IMR-90 (cell line): ENCODE data around the gene RPL10. TPM values are rescaled to one million over a fixed set of nuclear protein-coding genes. Genes with fewer than 3 reads are reported as not detected.

Experiments
- ATAC-seq: fragments of 200-7000 bp; cut with Tn5 transposase; 2 replicates; pipeline ENCODE4 v1.9.1; 2020; ENCODE audit warnings: low read depth, mild to moderate bottlenecking, moderate library complexity
- BruUV-seq: library from RNA; stranded (reverse); fragments of 400-500 nt; replicated peaks from 2 replicates; lab custom pipeline; 2021; lab: Mats Ljungman, UMichigan
- CTCF ChIA-PET: fragments of 300-600 bp; formaldehyde crosslinking; extraction: SDS; loops from one replicate; lab custom pipeline; 2021; ENCODE audit warnings: antibody characterized with exemption; lab: Yijun Ruan, JAX
- POLR2A ChIA-PET: fragments of 300-600 bp; sonication (Branson Sonifier 250); formaldehyde crosslinking; loops from one replicate; lab custom pipeline; 2022; ENCODE audit warnings: antibody characterized with exemption; ENCODE audit not compliant: unreplicated experiment; lab: Charles Lee
- DNase-seq: peaks from one replicate; pipeline ENCODE4 v3.0.0; 2013
- H2AFZ ChIP-seq: replicated peaks from 2 replicates; pipeline ENCODE3; 2013; ENCODE audit warnings: low read length, mild to moderate bottlenecking; ENCODE audit not compliant: poor library complexity
- H2AK5ac ChIP-seq: 2 replicates; pipeline ENCODE4 v1.6.1; 2013; ENCODE audit warnings: low read depth, low read length, inconsistent platforms
- H2AK9ac ChIP-seq: replicated peaks from 2 replicates; pipeline ENCODE3; 2013; ENCODE audit warnings: mild to moderate bottlenecking, low read depth, low read length, moderate library complexity; ENCODE audit not compliant: poor library complexity
- H2BK120ac ChIP-seq: 2 replicates; pipeline ENCODE4 v1.6.1; 2013; ENCODE audit warnings: low read depth, low read length, inconsistent platforms
- H2BK15ac ChIP-seq: 3 replicates; pipeline ENCODE4 v1.6.1; 2013; ENCODE audit warnings: low read depth, low read length, inconsistent platforms
- H2BK20ac ChIP-seq: 2 replicates; pipeline ENCODE4 v1.6.1; 2013; ENCODE audit warnings: low read depth, mild to moderate bottlenecking, inconsistent platforms, low read length, moderate library complexity
- H2BK5ac ChIP-seq: 2 replicates; pipeline ENCODE4 v1.6.1; 2013; ENCODE audit warnings: mild to moderate bottlenecking, low read depth, low read length, inconsistent platforms; ENCODE audit not compliant: poor library complexity, severe bottlenecking
- H3K14ac ChIP-seq: replicated peaks from 2 replicates; pipeline ENCODE4 v1.6.1; 2013; ENCODE audit warnings: low read depth, low read length, inconsistent platforms
- H3K18ac ChIP-seq: 2 replicates; pipeline ENCODE4 v1.6.1; 2013; ENCODE audit warnings: low read depth, low read length, control low read depth
- H3K23ac ChIP-seq: 2 replicates; pipeline ENCODE4 v1.6.1; 2013; ENCODE audit warnings: low read depth, low read length, inconsistent platforms
- H3K27ac ChIP-seq: 2 replicates; pipeline ENCODE4 v1.5.1; 2013; ENCODE audit warnings: mild to moderate bottlenecking, control low read depth, low read length; ENCODE audit not compliant: insufficient read depth
- H3K27me3 ChIP-seq: 2 replicates; pipeline ENCODE4 v1.6.1; 2013; ENCODE audit warnings: low read length; ENCODE audit not compliant: control insufficient read depth, insufficient read depth
- H3K36me3 ChIP-seq: 2 replicates; pipeline ENCODE4 v1.6.1; 2013; ENCODE audit warnings: low read length, mixed read lengths; ENCODE audit not compliant: control insufficient read depth, insufficient read depth
- H3K4ac ChIP-seq: 2 replicates; pipeline ENCODE4 v1.6.1; 2013; ENCODE audit warnings: low read depth, low read length, inconsistent platforms
- H3K4me1 ChIP-seq: 2 replicates; pipeline ENCODE4 v1.6.1; 2013; ENCODE audit warnings: low read length, mixed read lengths; ENCODE audit not compliant: control insufficient read depth, insufficient read depth
- H3K4me2 ChIP-seq: 2 replicates; pipeline ENCODE4 v1.6.1; 2013; ENCODE audit warnings: low read depth, mild to moderate bottlenecking, control low read depth, low read length, moderate library complexity
- H3K4me3 ChIP-seq: 2 replicates; pipeline ENCODE4 v1.5.1; 2013; ENCODE audit warnings: low read depth, mild to moderate bottlenecking, control low read depth, low read length, moderate library complexity; ENCODE audit not compliant: insufficient read depth
- H3K56ac ChIP-seq: 2 replicates; pipeline ENCODE4 v1.6.1; 2013; ENCODE audit warnings: low read length, inconsistent platforms; ENCODE audit not compliant: insufficient read depth; ENCODE audit errors: extremely low read depth
- H3K79me1 ChIP-seq, 2 experiments: 2 replicates each; pipeline ENCODE4 v1.6.1; 2013; ENCODE audit warnings: low read length in 2 of 2, inconsistent platforms in 1 of 2, low read depth in 1 of 2
- H3K9ac ChIP-seq: 2 replicates; pipeline ENCODE4 v1.6.1; 2013; ENCODE audit warnings: low read depth, low read length, control low read depth
- H3K9me1 ChIP-seq: 2 replicates; pipeline ENCODE4 v1.6.1; 2013; ENCODE audit warnings: low read length, inconsistent platforms; ENCODE audit not compliant: insufficient read depth
- H3K9me3 ChIP-seq: 2 replicates; pipeline ENCODE4 v1.6.1; 2013; ENCODE audit warnings: low read length; ENCODE audit not compliant: control insufficient read depth, insufficient read depth
- H4K20me1 ChIP-seq: 2 replicates; pipeline ENCODE4 v1.6.1; 2013; ENCODE audit warnings: low read length, inconsistent platforms; ENCODE audit not compliant: insufficient read depth
- H4K5ac ChIP-seq: 2 replicates; pipeline ENCODE4 v1.6.1; 2013; ENCODE audit warnings: mild to moderate bottlenecking, low read depth, low read length, control low read depth
- H4K8ac ChIP-seq, 2 experiments: 2 replicates each; pipeline ENCODE4 v1.6.1; 2013; ENCODE audit warnings: low read depth in 2 of 2, low read length in 2 of 2, control low read depth in 1 of 2, inconsistent platforms in 1 of 2
- H4K91ac ChIP-seq: 2 replicates; pipeline ENCODE4 v1.6.1; 2013; ENCODE audit warnings: low read depth, low read length, inconsistent platforms; ENCODE audit not compliant: insufficient read depth
- BHLHE40 ChIP-seq: fragments of 150-350 bp; IDR thresholded peaks from 2 replicates; pipeline ENCODE4 v1.6.1; 2016; ENCODE audit warnings: mild to moderate bottlenecking, low read depth, low read length
- CEBPB ChIP-seq: IDR thresholded peaks from 2 replicates; pipeline ENCODE4 v1.6.1; 2012; ENCODE audit warnings: low read depth, low read length, improper control_type of control experiment
- CHD1 ChIP-seq: IDR thresholded peaks from 2 replicates; pipeline ENCODE4 v1.6.1; 2012; ENCODE audit warnings: low read depth, low read length, improper control_type of control experiment
- FOS ChIP-seq: fragments of 150-350 bp; IDR thresholded peaks from 2 replicates; pipeline ENCODE4 v1.6.1; 2016; ENCODE audit warnings: low read depth, low read length
- MAFK ChIP-seq: IDR thresholded peaks from 2 replicates; pipeline ENCODE4 v1.6.1; 2012; ENCODE audit warnings: low read depth, low read length, improper control_type of control experiment
- MAZ ChIP-seq: IDR thresholded peaks from 2 replicates; pipeline ENCODE4 v1.6.1; 2012; ENCODE audit warnings: low read depth, mild to moderate bottlenecking, low read length, improper control_type of control experiment, moderate library complexity, borderline replicate concordance
- MXI1 ChIP-seq: IDR thresholded peaks from 2 replicates; pipeline ENCODE4 v1.6.1; 2012; ENCODE audit warnings: low read depth, mild to moderate bottlenecking, low read length, moderate library complexity, borderline replicate concordance
- POLR2A ChIP-seq: IDR thresholded peaks from 2 replicates; pipeline ENCODE4 v1.6.1; 2012; ENCODE audit warnings: mild to moderate bottlenecking, low read depth, low read length
- SMC3 ChIP-seq: fragments of 150-350 bp; IDR thresholded peaks from 2 replicates; pipeline ENCODE4 v1.6.1; 2016; ENCODE audit warnings: low read depth, mild to moderate bottlenecking, antibody characterized with exemption, low read length, moderate library complexity
- WGBS, 2 experiments: methylation state at CpG; one replicate each; pipeline versions ENCODE4 v1.1.5 to v1.1.7; 2013; ENCODE audit warnings: missing lambda C conversion rate in 2 of 2; ENCODE audit not compliant: insufficient read length in 1 of 2; ENCODE audit errors: extremely low coverage in 2 of 2; 5-methylcytosine and 5-hydroxymethylcytosine counted together
- dilution Hi-C: fragments of 300-500 bp; cut with HindIII; formaldehyde crosslinking; loops from one replicate; pipeline ENCODE4 v1.14.3; 2018; ENCODE audit warnings: low sequenced_read_pairs; ENCODE audit not compliant: unreplicated experiment
- in situ Hi-C: fragments of 300-500 bp; cut with MboI; formaldehyde crosslinking; loops from 3 replicates; pipeline ENCODE4 v1.14.3; 2019; ENCODE audit warnings: low sequenced_read_pairs, inconsistent platforms, mixed read lengths
- intact Hi-C: fragments of 100-400 bp; cut with micrococcal nuclease; formaldehyde crosslinking; loops from 2 replicates; pipeline ENCODE4 v1.10.0; 2022
- polyA plus RNA-seq, 3 experiments: library from polyadenylated mRNA; depleted of rRNA; stranded (reverse); fragments of >200 nt; gene quantifications; 2 replicates each; pipeline ENCODE4 v1.2.3, GENCODE V29; 2012; ENCODE audit warnings: low replicate concordance in 1 of 3
- total RNA-seq: library from RNA; depleted of rRNA; stranded (reverse); fragments of >200 nt; gene quantifications from 2 replicates; pipeline ENCODE4 v1.2.3, GENCODE V29; 2012
- TF ChIP-seq, protein P1 (sequence below): fragments of 150-350 bp; IDR thresholded peaks from 2 replicates; pipeline ENCODE4 v1.6.1; 2016; ENCODE audit warnings: low read depth, mild to moderate bottlenecking, low read length, moderate library complexity, borderline replicate concordance
- TF ChIP-seq, protein P2 (sequence below): conservative IDR thresholded peaks from 2 replicates; pipeline ENCODE4 v1.5.1; 2012; ENCODE audit warnings: mild to moderate bottlenecking, low read depth, low read length, improper control_type of control experiment

Gene RPL10
- total and polyA plus RNA-seq, 2 of the 4 experiments (the other 2 are of a cell fraction): 1,582 to 7,467 TPM

DNA sequence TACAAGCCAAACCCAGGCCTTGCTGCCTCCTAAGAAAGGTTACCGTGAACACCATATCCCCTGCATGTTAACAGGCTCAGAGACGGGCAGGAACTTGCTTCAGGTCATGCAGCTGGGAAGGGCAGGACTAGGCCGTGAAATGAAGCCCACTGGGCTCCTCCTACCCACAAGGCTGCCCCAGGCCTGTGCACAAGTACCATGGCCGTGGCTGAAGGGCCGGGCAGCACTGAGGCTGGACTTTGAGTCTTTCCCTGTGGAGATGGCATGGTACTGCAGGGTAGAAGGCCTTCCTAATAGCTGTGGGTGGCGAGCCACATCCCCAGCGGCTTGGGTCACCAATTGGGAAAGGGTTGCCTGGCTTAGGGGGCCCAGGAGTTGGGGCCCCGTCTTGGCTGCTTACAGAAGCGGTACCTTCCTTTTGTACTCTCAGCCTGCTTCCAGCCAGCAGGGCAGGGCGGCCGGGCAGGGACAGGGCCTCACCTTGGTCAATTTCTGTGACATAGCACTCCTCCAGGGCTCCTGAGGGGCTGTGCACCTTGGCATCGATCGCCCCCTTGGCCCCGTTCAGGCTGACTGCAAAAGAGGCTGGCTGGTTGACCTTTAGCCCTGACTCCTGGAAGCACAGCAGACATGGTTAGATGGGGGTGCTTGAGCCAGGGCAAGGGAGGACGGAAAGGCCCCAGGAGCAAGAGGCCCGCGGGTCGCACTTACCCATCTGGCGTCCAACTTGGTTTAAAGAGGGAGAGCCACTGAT is 47.6 kb upstream of the RPL10 start:
- ChIA-PET CTCF (no interaction called here), POLR2A (no interaction called here)
- no peak overlapping the region for H3K27ac ChIP-seq
- H3K18ac ChIP-seq: no peak overlapping the region
- H2BK5ac ChIP-seq: no peak overlapping the region
- H2BK15ac ChIP-seq: no peak overlapping the region
- peaks cover 76% of the 10 kb centered on the region for H3K36me3 ChIP-seq
- no peak for DNase-seq
- WGBS, 2 experiments: 69% methylated on average over 7 of the region's 19 CpGs; no CpG with 5 or more reads in 1 of the 2 experiments
- peak overlapping the region; percentile 63 for H2AK9ac ChIP-seq
- H3K4me3 ChIP-seq: no peak overlapping the region
- H4K5ac ChIP-seq: no peak overlapping the region
- no peak for ATAC-seq
- no peak overlapping the region for H3K56ac ChIP-seq
- H3K4me2 ChIP-seq: no peak overlapping the region
- no TSS peak for BruUV-seq
- H3K9ac ChIP-seq: no peak overlapping the region
- no peaks in the 10 kb centered on the region for H3K9me1 ChIP-seq
- no peak overlapping the region for H2AK5ac ChIP-seq
- intact Hi-C loops (no loop called here), dilution Hi-C loops (no loop called here), in situ Hi-C loops (no loop called here)
- H2AFZ ChIP-seq: no peak overlapping the region
- H4K8ac ChIP-seq: no peak overlapping the region
- H3K14ac ChIP-seq: no peak overlapping the region
- H3K4me1 ChIP-seq: no peaks in the 10 kb centered on the region
- H3K9me3 ChIP-seq: no peaks in the 10 kb centered on the region; the same call in 1 of the 2 replicates
- TF ChIP-seq, protein P1, sequence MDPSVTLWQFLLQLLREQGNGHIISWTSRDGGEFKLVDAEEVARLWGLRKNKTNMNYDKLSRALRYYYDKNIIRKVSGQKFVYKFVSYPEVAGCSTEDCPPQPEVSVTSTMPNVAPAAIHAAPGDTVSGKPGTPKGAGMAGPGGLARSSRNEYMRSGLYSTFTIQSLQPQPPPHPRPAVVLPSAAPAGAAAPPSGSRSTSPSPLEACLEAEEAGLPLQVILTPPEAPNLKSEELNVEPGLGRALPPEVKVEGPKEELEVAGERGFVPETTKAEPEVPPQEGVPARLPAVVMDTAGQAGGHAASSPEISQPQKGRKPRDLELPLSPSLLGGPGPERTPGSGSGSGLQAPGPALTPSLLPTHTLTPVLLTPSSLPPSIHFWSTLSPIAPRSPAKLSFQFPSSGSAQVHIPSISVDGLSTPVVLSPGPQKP: no peak
- TF ChIP-seq SMC3 (no peak), FOS (no peak), POLR2A (no peak), MAZ (no peak), MAFK (no peak), CHD1 (no peak), BHLHE40 (no peak), CEBPB (no peak), MXI1 (no peak)
- TF ChIP-seq, protein P2, sequence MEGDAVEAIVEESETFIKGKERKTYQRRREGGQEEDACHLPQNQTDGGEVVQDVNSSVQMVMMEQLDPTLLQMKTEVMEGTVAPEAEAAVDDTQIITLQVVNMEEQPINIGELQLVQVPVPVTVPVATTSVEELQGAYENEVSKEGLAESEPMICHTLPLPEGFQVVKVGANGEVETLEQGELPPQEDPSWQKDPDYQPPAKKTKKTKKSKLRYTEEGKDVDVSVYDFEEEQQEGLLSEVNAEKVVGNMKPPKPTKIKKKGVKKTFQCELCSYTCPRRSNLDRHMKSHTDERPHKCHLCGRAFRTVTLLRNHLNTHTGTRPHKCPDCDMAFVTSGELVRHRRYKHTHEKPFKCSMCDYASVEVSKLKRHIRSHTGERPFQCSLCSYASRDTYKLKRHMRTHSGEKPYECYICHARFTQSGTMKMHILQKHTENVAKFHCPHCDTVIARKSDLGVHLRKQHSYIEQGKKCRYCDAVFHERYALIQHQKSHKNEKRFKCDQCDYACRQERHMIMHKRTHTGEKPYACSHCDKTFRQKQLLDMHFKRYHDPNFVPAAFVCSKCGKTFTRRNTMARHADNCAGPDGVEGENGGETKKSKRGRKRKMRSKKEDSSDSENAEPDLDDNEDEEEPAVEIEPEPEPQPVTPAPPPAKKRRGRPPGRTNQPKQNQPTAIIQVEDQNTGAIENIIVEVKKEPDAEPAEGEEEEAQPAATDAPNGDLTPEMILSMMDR: no peak
- H4K91ac ChIP-seq: no peak overlapping the region
- no peak overlapping the region for H2BK120ac ChIP-seq
- no peak overlapping the region for H3K23ac ChIP-seq
- no peaks in the 10 kb centered on the region for H3K27me3 ChIP-seq
- H2BK20ac ChIP-seq: no peak overlapping the region
- H3K4ac ChIP-seq: no peak overlapping the region
- H4K20me1 ChIP-seq: peaks cover 85% of the 10 kb centered on the region
- H3K79me1 ChIP-seq: peaks cover 3 to 32% of the 10 kb centered on the region in 2 experiments; a peak in 3 of 4 replicates
